Measurements from ENCODE around the gene NOL3.

Gene NOL3

GRCh38 chr16:67155295-67156142 is 14.8 kb upstream of the NOL3 start:
- DNase-seq (ENCODE audit: low read depth) = peak; percentile 64

GRCh38 chr16:67156143-67156844 is 14.0 kb upstream of the NOL3 start:
- no peak for DNase-seq (ENCODE audit: low read depth)
- no peak for TF ChIP-seq CTCF (conservative IDR thresholded peaks at IDR 0.05; ENCODE audit: low read length)
- no peak overlapping the region for H3K4me3 ChIP-seq (ENCODE audit: low read length)

More at GRCh38 chr16:67155295-67156142, 14.8 kb upstream of the NOL3 start:
- peak overlapping the region; percentile 35 for H3K4me3 ChIP-seq (ENCODE audit: low read length)
- peak; percentile 61 for TF ChIP-seq CTCF (conservative IDR thresholded peaks at IDR 0.05; ENCODE audit: low read length)

- TF ChIP-seq CTCF (conservative IDR thresholded peaks at IDR 0.05; ENCODE audit: low read length) = no peak
- DNase-seq (ENCODE audit: low read depth) = no peak
- H3K4me3 ChIP-seq (ENCODE audit: low read length) = no peak overlapping the region
These were observed 13.1 kb upstream of the NOL3 start for GRCh38 chr16:67157106-67157748.

- H3K4me3 ChIP-seq (ENCODE audit: low read length) = no peak overlapping the region
- TF ChIP-seq CTCF (conservative IDR thresholded peaks at IDR 0.05; ENCODE audit: low read length) = no peak
- no peak for DNase-seq (ENCODE audit: low read depth)
These were observed 12.3 kb upstream of the NOL3 start for GRCh38 chr16:67157892-67158635.

- peak overlapping the region; percentile 74 for H3K4me3 ChIP-seq (ENCODE audit: low read length)
- no peak for TF ChIP-seq CTCF (conservative IDR thresholded peaks at IDR 0.05; ENCODE audit: low read length)
- DNase-seq (ENCODE audit: low read depth) = no peak
These were observed 11.4 kb upstream of the NOL3 start for GRCh38 chr16:67158637-67159600.

- peak overlapping the region; percentile 9; the same call in 1 of the 2 replicates for H3K4me3 ChIP-seq (ENCODE audit: low read length)
- no peak for DNase-seq (ENCODE audit: low read depth)
- no peak for TF ChIP-seq CTCF (conservative IDR thresholded peaks at IDR 0.05; ENCODE audit: low read length)
These were observed 8.7 kb upstream of the NOL3 start for GRCh38 chr16:67161595-67162058.
